GM12892 (cell line): ENCODE results near the gene ARGLU1.

Experiments used
- POLR2A ChIP-seq: IDR thresholded peaks from 2 replicates; pipeline ENCODE4 v1.6.1; 2011; ENCODE audit warnings: low read depth, low read length, control low read depth
- POLR2AphosphoS5 ChIP-seq: IDR thresholded peaks from 2 replicates; pipeline ENCODE4 v1.6.1; 2011; ENCODE audit warnings: low read depth, low read length, control low read depth
- TAF1 ChIP-seq: IDR thresholded peaks from 2 replicates; pipeline ENCODE4 v1.6.1; 2011; ENCODE audit warnings: low read depth, mild to moderate bottlenecking, control low read depth, low read length, borderline replicate concordance

DNA sequence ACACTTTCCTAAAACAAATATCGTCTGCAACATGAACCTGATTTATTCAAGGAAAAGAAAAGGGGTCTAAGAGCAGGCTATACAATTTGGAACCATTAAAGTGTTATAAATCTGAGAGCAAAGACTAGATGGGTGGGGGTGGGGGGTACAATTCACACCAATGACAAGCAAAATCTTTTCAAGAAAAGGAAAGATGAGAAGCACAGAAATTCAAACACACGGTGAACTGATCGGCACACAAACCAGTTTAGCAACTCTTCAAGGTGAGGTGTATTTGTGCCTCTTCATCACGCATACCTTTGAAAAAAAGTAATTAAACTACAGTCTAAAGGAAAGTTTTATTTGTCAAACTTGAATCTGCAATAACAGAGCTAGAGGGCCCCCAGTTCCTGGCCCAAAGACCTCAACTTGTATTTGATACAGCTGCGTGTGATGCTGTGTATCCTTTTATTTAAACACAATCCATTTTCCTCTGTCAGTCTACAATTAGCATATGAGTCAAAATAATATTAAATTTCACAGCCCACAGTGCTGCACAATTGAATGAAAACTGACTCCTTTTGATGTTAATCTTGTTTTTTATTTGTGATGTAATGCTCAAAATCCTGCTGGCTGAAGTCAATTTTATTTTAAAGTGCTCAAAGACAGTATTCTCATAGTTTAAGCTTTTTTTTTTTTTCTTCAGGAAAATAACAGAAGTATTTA is 46.7 kb downstream of the ARGLU1 start:
- no peak for TF ChIP-seq POLR2AphosphoS5
- TF ChIP-seq TAF1 = no peak
- TF ChIP-seq POLR2A = no peak
